SK-N-MC (cell line): Measurements from ENCODE around the gene SAMD11.

Experiments used
- DNase-seq: peaks from one replicate; pipeline ENCODE4 v3.0.0-alpha.2; 2011; ENCODE audit warnings: low read depth, low spot score
- H3K27ac ChIP-seq: fragments of 200-600 bp; sonication (generic); 2 replicates; pipeline ENCODE4 v1.5.1; 2016; ENCODE audit warnings: mixed run types
- H3K36me3 ChIP-seq: fragments of 200-600 bp; sonication (generic); 2 replicates; pipeline ENCODE4 v1.6.1; 2017; ENCODE audit warnings: antibody characterized with exemption, low read length, mixed read lengths; ENCODE audit not compliant: insufficient read depth
- H3K4me3 ChIP-seq: fragments of 200-600 bp; sonication (generic); 2 replicates; pipeline ENCODE4 v1.5.1; 2016
- H3K9ac ChIP-seq: fragments of 200-600 bp; sonication (generic); 2 replicates; pipeline ENCODE4 v1.8.0; 2017; ENCODE audit warnings: mixed run types, mixed read lengths; ENCODE audit not compliant: insufficient read length
- H3K9me3 ChIP-seq: fragments of 200-600 bp; sonication (generic); 2 replicates; pipeline ENCODE4 v1.6.1; 2017; ENCODE audit warnings: low read depth, mild to moderate bottlenecking, antibody characterized with exemption, low read length, moderate library complexity, mixed read lengths
- EZH2 ChIP-seq: fragments of 200-600 bp; sonication (generic); IDR thresholded peaks from one replicate; pipeline ENCODE4 v1.6.1; 2017; ENCODE audit warnings: antibody characterized with exemption
- FOXP2 ChIP-seq: optimal IDR thresholded peaks from 2 replicates; pipeline ENCODE3; 2011; ENCODE audit warnings: mild to moderate bottlenecking, moderate library complexity; ENCODE audit not compliant: insufficient read depth; ENCODE audit errors: extremely low read length, control extremely low read depth
- POLR2AphosphoS5 ChIP-seq: IDR thresholded peaks from 2 replicates; pipeline ENCODE4 v1.6.1; 2012; ENCODE audit warnings: mild to moderate bottlenecking, low read depth, low read length, borderline replicate concordance

SAMD11 gene

GRCh38 chr1:910311-910880, 13.3 kb upstream of the SAMD11 start:
- Histone ChIP-seq H3K27ac (peak overlapping the region; percentile 77), H3K9ac (peak overlapping the region; percentile 37), H3K36me3 (peaks cover 11% of the 10 kb centered on the region), H3K4me3 (peak overlapping the region; percentile 54), H3K9me3 (no peaks in the 10 kb centered on the region)
- no peak for DNase-seq
- TF ChIP-seq EZH2, result no peak
- TF ChIP-seq POLR2AphosphoS5, result peak; percentile 54
- TF ChIP-seq FOXP2, result no peak

GRCh38 chr1:910881-911721, 12.6 kb upstream of the SAMD11 start:
- DNase-seq, result no peak
- TF ChIP-seq FOXP2 (no peak), EZH2 (no peak), POLR2AphosphoS5 (peak; percentile 83)
- Histone ChIP-seq H3K27ac (peak overlapping the region; percentile 77), H3K36me3 (peaks cover 7% of the 10 kb centered on the region), H3K4me3 (peak overlapping the region; percentile 54), H3K9me3 (no peaks in the 10 kb centered on the region), H3K9ac (peak overlapping the region; percentile 37)

- Histone ChIP-seq H3K36me3 (no peaks in the 10 kb centered on the region), H3K9ac (no peak overlapping the region), H3K4me3 (no peak overlapping the region), H3K27ac (peak overlapping the region; percentile 77), H3K9me3 (no peaks in the 10 kb centered on the region)
- TF ChIP-seq POLR2AphosphoS5, result peak; percentile 3; the same call in 1 of the 2 replicates
- TF ChIP-seq EZH2, result no peak
- TF ChIP-seq FOXP2, result no peak
- DNase-seq, result no peak
These were observed 11.6 kb upstream of the SAMD11 start for GRCh38 chr1:911875-912739.

DNA sequence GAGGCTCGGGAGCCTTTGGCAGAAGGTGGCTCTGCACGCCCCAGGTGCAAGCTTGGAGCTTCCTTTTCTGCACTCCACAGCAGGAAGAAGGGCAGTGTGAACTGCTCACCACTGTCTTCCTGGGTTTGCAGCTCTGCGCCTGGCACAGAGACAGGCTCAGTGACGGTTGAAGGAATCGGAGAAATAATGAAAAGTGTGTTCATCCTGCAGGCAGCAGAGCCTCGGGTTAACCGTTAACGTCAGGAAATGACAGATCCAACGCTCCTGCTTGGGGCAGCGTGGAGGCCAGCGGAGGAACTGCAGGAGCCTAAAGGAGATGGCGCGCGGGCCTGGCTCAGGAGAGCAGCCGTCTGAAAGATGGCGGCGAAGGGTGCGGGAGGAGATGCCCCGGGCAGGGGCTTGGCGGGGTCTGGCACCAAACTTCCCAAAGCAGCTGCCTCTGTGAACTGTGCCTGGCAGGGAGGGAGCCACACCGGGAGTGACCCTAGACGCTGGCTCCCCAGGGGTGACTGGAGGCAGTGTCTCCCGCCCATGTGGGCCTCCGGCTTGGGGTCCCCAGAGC, 10.9 kb upstream of the SAMD11 start:
- DNase-seq, result no peak

DNA sequence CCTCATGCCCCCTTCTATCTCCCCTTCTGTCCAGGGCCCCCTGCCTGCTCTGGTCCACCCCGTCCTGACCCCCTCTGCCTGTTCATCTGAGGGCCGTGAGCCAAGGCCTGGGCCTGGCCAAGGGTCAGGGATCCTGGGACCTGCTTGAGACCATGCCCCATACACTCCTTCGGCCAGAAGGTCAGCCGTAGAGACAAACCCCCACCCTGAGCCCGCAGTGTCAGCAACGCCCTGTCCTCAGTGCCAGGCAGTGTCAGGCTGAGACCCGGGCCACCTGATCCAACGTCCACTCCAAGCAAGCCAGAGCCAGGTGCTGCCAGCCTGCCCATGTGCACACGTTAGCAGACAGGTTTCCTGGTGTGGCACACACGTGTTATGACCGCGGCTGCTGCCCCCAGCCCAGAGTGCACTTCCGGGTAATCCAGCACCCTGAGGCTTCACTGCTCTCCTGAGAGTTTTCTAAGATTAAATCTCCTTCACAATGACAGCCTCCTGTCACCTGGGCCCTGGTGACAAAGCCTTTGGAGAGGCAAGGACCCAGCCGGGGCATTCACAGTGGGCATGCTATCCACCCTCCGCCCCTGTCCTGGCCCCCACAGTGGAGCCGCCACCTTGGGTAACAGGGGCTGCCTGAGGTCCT, 10.1 kb upstream of the SAMD11 start:
- Histone ChIP-seq H3K27ac (no peak overlapping the region), H3K9ac (no peak overlapping the region), H3K4me3 (no peak overlapping the region), H3K36me3 (no peaks in the 10 kb centered on the region), H3K9me3 (no peaks in the 10 kb centered on the region)
- TF ChIP-seq FOXP2 (no peak), POLR2AphosphoS5 (no peak; the same call in 1 of the 2 replicates), EZH2 (no peak)
- DNase-seq, result no peak

More for the DNA sequence above, 10.9 kb upstream of the SAMD11 start:
- Histone ChIP-seq H3K27ac (peak overlapping the region; percentile 77), H3K4me3 (no peak overlapping the region), H3K9me3 (no peaks in the 10 kb centered on the region), H3K9ac (no peak overlapping the region), H3K36me3 (no peaks in the 10 kb centered on the region)
- no peak for TF ChIP-seq EZH2

DNA sequence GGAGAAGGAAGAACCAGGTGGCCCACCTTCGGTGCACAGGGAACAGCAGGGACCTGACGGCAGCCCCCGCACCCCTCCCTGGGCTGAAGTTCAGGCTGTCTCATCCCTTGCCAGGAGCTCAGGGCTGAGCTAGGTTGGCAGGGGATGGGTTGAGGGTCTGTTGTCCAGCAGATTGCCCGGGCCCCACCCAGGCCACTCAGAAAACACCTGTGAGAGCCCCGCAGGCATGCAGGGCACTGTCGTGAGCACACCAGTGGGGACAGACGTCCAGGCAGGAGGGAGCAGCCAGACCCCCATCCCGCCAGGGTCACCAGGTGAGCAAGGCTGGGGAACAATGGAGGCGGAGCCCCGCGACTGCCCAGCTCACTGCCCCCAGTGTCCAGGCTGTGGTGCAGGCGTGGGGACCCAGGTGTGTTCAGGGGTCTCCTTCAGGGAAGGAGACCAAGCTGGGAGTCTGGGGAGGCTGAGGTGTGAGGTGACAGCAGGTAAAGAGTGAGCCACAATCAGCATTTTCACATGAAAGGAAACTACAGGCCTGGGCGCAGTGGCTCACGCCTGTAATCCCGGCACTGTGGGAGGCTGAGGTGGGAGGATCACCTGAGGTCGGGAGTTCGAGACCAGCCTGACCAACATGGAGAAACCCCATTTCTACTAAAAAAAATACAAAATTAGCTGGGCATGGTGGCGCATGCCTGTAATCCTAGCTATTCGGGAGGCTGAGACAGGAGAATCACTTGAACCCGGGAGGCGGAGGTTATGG, 9.4 kb upstream of the SAMD11 start:
- Histone ChIP-seq H3K4me3 (no peak overlapping the region), H3K9ac (no peak overlapping the region), H3K36me3 (no peaks in the 10 kb centered on the region), H3K9me3 (no peaks in the 10 kb centered on the region), H3K27ac (no peak overlapping the region; the same call in 1 of the 2 replicates)
- no peak for DNase-seq
- TF ChIP-seq POLR2AphosphoS5 (no peak), EZH2 (no peak), FOXP2 (no peak)

- Histone ChIP-seq H3K27ac (peak overlapping the region; percentile 74; the same call in 1 of the 2 replicates), H3K36me3 (no peaks in the 10 kb centered on the region), H3K9me3 (no peaks in the 10 kb centered on the region), H3K4me3 (no peak overlapping the region), H3K9ac (no peak overlapping the region)
- DNase-seq, result no peak
- TF ChIP-seq EZH2 (no peak), POLR2AphosphoS5 (peak; percentile 28), FOXP2 (no peak)
These were observed 8.8 kb upstream of the SAMD11 start for GRCh38 chr1:914891-915280.
